Testis (tissue), 3 donors: ENCODE results near the gene NOS3. TPM values are rescaled to one million over a fixed set of nuclear protein-coding genes. Genes with fewer than 3 reads are reported as not detected.

Experiments used
- DNase-seq: peaks from one replicate; pipeline ENCODE4 v3.0.0-alpha.2; 2019
- H3K27ac ChIP-seq, 2 donors: fragments of 200-600 bp; sonication (generic); one replicate each; pipeline ENCODE4 v1.5.1; 2019
- H3K27me3 ChIP-seq: fragments of 200-600 bp; sonication (generic); one replicate; pipeline ENCODE4 v1.5.1; 2019
- H3K36me3 ChIP-seq: fragments of 200-600 bp; sonication (generic); one replicate; pipeline ENCODE4 v1.5.1; 2017; ENCODE audit warnings: low read depth; ENCODE audit errors: missing control alignments
- H3K4me1 ChIP-seq: fragments of 200-600 bp; sonication (generic); one replicate; pipeline ENCODE4 v1.5.1; 2019
- H3K4me3 ChIP-seq, 2 donors: fragments of 200-600 bp; sonication (generic); one replicate each; pipeline ENCODE4 v1.5.1; 2017 to 2019
- H3K9me3 ChIP-seq: fragments of 200-600 bp; sonication (generic); one replicate; pipeline ENCODE4 v1.5.1; 2017
- POLR2A ChIP-seq: fragments of 450-650 bp; IDR thresholded peaks from one replicate; pipeline ENCODE4 v1.6.1; 2017; ENCODE audit warnings: antibody characterized with exemption, mild to moderate bottlenecking, moderate library complexity
- WGBS, 2 donors: methylation state at CpG; one replicate each; pipeline ENCODE4 v1.1.5; 2018; 5-methylcytosine and 5-hydroxymethylcytosine counted together
- intact Hi-C: fragments of 100-400 bp; cut with DNase I; formaldehyde crosslinking; loops from one replicate; pipeline ENCODE4 v1.15.1; 2023; ENCODE audit warnings: low total_unique reads
- polyA plus RNA-seq: library from polyadenylated mRNA; stranded (reverse); fragments of 350-450 nt; fragmentation: Illumina TruSeq; extraction: RNeasy Lipid Tissue Mini Kit (QIAGEN cat#74804); gene quantifications from one replicate; pipeline ENCODE4 v1.2.3, GENCODE V29; 2014; ENCODE audit warnings: low read depth, low replicate concordance; ENCODE audit not compliant: insufficient read depth
- total RNA-seq, 2 donors: library from RNA; depleted of rRNA; stranded (reverse); fragments of >200 nt; gene quantifications; one replicate each; pipeline ENCODE4 v1.2.3, GENCODE V29; 2016
- TF ChIP-seq, protein P1 (sequence below), 3 experiments: fragments of 450-650 bp in 2 of 3; fragments of 200-600 bp in 1 of 3; sonication (generic) in 1 of 3; IDR thresholded peaks; one replicate each; pipeline ENCODE4 v1.5.1; 2016 to 2019; ENCODE audit warnings: antibody characterized with exemption in 3 of 3, mild to moderate bottlenecking in 2 of 3, moderate library complexity in 1 of 3

NOS3 gene
- total and polyA plus RNA-seq, 3 donors from 2014 or later: 19.5 to 36.6 (median 25.0) TPM

DNA sequence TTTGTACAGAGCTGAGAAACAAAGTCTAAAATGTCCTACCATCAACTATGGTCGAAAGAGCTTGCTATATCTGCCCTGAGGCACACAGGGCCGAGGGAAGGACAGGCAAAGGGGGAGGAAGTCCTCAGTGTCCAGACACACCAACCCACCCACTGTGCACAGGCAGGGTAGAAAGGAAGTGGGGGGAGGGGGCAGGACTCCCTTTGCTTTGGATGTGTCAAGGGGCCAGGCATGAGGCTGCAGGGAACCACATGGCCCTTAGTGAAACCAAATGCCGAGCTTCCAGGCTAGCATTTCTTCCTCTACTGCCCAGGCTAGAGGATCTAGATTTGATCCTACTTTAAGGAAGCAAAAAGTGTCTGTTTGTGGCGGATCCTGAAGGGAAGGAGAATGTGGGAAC, 41.3 kb upstream of the NOS3 start:
- peak; percentile 13 for DNase-seq
- no peaks in the 10 kb centered on the region for H3K9me3 ChIP-seq
- intact Hi-C loops: no loop called here
- H3K27me3 ChIP-seq: no peaks in the 10 kb centered on the region
- no peak overlapping the region for H3K4me3 ChIP-seq
- no peak overlapping the region for H3K27ac ChIP-seq
- H3K4me1 ChIP-seq: peaks cover 39% of the 10 kb centered on the region
- no peaks in the 10 kb centered on the region for H3K36me3 ChIP-seq
- TF ChIP-seq POLR2A: no peak
- TF ChIP-seq, protein P1, sequence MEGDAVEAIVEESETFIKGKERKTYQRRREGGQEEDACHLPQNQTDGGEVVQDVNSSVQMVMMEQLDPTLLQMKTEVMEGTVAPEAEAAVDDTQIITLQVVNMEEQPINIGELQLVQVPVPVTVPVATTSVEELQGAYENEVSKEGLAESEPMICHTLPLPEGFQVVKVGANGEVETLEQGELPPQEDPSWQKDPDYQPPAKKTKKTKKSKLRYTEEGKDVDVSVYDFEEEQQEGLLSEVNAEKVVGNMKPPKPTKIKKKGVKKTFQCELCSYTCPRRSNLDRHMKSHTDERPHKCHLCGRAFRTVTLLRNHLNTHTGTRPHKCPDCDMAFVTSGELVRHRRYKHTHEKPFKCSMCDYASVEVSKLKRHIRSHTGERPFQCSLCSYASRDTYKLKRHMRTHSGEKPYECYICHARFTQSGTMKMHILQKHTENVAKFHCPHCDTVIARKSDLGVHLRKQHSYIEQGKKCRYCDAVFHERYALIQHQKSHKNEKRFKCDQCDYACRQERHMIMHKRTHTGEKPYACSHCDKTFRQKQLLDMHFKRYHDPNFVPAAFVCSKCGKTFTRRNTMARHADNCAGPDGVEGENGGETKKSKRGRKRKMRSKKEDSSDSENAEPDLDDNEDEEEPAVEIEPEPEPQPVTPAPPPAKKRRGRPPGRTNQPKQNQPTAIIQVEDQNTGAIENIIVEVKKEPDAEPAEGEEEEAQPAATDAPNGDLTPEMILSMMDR (IDR thresholded peaks at IDR 0.05): no peak
- WGBS, 2 donors: 66 to 72% methylated on average over 4 of the region's 4 CpGs

DNA sequence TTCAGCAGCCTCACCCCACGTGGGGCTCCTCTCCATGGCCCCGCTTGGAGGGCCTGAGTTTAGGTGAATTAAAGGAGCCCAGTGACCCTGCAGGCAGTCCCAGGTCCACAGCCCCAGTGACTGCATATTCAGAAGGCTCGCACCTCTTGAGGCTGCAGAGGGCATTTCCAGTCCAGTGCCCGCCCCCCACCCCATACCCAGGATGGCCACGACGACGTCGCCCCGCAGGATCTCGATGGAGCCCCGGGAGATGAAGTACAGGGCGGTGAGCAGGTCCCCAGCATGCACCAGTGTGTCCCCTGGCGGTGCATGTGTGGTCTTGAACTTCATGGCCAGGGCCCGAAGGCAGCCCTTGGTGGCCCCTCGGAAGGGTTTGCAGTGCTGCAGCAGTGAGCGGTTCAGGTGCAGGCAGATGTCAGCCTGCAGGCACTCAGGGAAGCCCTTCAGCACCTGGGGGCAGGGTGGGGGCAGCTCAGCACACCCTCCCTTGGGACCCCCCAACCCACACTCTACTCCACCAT, 40.8 kb upstream of the NOS3 start:
- Histone ChIP-seq H3K4me3 (no peak overlapping the region), H3K9me3 (no peaks in the 10 kb centered on the region), H3K27me3 (no peaks in the 10 kb centered on the region), H3K36me3 (no peaks in the 10 kb centered on the region), H3K27ac (no peak overlapping the region), H3K4me1 (peaks cover 39% of the 10 kb centered on the region)
- peak; percentile 12 for DNase-seq
- TF ChIP-seq, protein P1 (IDR thresholded peaks at IDR 0.05): no peak
- no peak for TF ChIP-seq POLR2A
- intact Hi-C loops: no loop called here
- WGBS, 2 donors: 94 to 96% methylated on average over 4 to 16 of the region's 16 CpGs

DNA sequence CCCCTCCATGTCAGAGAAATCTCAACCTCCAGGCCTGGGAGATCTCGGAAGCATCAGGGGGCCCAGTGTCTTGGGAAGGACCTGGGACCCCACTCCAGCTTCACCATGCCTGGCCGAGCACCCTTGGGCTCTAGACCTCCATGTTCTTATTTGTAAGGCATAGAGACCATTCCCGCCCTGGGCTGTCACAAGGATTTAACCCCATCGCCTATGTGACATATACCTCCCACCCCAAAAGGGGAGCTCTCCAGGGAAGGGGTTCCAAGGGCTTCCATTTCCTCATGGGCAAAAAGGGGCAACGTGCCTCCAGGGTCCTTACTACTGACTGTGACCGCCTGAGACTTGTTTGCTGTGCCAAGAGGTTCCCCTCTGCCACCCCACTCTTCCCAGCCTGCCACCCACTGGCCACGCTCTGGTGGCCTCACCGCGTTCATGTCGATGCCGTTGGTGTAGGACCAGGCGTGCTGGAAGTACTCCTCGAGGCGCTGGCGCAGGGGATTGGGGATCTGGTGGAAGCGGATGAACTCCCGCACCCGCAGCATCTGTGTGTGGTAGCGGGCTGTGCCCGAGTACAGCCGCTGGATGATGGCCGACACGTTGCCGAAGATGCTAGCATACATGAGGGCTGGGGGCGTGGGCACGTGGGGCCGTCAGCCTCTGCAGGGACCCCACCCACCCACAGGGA, 40.2 kb upstream of the NOS3 start:
- H3K36me3 ChIP-seq: no peaks in the 10 kb centered on the region
- peaks cover 37% of the 10 kb centered on the region for H3K4me1 ChIP-seq
- WGBS, 2 donors: 97% methylated on average over 18 to 27 of the region's 27 CpGs
- H3K27me3 ChIP-seq: no peaks in the 10 kb centered on the region
- no peak for DNase-seq
- intact Hi-C loops: no loop called here
- H3K9me3 ChIP-seq: no peaks in the 10 kb centered on the region
- no peak overlapping the region for H3K4me3 ChIP-seq
- TF ChIP-seq, protein P1 (IDR thresholded peaks at IDR 0.05): no peak
- TF ChIP-seq POLR2A: no peak
- no peak overlapping the region for H3K27ac ChIP-seq

DNA sequence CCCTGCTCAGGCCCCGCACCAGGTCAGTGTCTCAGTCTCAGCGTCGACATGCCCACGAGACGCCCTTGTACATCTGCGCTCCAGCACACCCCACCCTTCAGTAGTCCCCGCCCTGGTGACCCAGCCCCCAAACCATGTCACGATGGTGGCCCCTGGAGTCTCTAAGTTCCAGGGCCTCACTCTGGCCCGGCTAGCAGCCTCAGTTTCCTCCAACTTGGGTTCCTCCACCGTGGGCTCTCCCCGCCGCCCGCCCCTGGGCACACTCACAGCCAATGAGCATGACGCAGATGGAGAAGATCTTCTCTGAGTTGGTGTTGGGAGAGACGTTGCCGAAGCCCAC, 39.7 kb upstream of the NOS3 start:
- no peak for TF ChIP-seq POLR2A
- TF ChIP-seq, protein P1 (IDR thresholded peaks at IDR 0.05): no peak
- no peaks in the 10 kb centered on the region for H3K9me3 ChIP-seq
- H3K27ac ChIP-seq: no peak overlapping the region
- H3K4me1 ChIP-seq: peaks cover 37% of the 10 kb centered on the region
- intact Hi-C loops: no loop called here
- no peaks in the 10 kb centered on the region for H3K27me3 ChIP-seq
- WGBS, 2 donors: 94 to 100% methylated on average over 5 to 16 of the region's 16 CpGs
- no peak for DNase-seq
- no peak overlapping the region for H3K4me3 ChIP-seq
- H3K36me3 ChIP-seq: no peaks in the 10 kb centered on the region

DNA sequence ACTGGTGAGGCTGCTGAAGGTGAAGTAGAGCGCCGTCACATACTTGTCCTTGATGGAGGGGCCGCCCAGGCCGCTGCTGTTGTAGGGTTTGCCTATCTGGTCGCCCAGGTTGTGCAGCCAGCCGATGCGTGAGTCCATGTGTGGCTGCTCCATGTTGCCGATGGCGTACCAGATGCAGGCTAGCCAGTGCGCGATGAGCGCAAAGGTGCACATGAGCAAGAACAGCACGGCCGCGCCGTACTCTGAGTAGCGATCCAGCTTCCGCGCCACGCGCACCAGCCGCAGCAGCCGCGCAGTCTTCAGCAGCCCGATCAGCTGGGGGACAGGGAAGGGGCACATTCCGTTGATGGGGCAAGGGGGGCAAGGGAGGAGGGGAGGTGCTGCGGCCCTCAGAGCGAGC, 39.3 kb upstream of the NOS3 start:
- H3K9me3 ChIP-seq: no peaks in the 10 kb centered on the region
- WGBS, 2 donors: 95% methylated on average over 24 to 28 of the region's 28 CpGs
- no peaks in the 10 kb centered on the region for H3K27me3 ChIP-seq
- TF ChIP-seq, protein P1 (IDR thresholded peaks at IDR 0.05): no peak
- TF ChIP-seq POLR2A: no peak
- H3K4me3 ChIP-seq: no peak overlapping the region
- H3K4me1 ChIP-seq: peaks cover 38% of the 10 kb centered on the region
- H3K27ac ChIP-seq: no peak overlapping the region
- no peak for DNase-seq
- intact Hi-C loops: no loop called here
- H3K36me3 ChIP-seq: no peaks in the 10 kb centered on the region
